LNCAP (cell line): Measurements from ENCODE around the gene SNX32.

Experiments used
- TF ChIP-seq, protein P1 (sequence below): fragments of 450-650 bp; IDR thresholded peaks from 2 replicates; pipeline ENCODE4 v1.5.1; 2017; ENCODE audit warnings: mild to moderate bottlenecking

SNX32 gene

DNA sequence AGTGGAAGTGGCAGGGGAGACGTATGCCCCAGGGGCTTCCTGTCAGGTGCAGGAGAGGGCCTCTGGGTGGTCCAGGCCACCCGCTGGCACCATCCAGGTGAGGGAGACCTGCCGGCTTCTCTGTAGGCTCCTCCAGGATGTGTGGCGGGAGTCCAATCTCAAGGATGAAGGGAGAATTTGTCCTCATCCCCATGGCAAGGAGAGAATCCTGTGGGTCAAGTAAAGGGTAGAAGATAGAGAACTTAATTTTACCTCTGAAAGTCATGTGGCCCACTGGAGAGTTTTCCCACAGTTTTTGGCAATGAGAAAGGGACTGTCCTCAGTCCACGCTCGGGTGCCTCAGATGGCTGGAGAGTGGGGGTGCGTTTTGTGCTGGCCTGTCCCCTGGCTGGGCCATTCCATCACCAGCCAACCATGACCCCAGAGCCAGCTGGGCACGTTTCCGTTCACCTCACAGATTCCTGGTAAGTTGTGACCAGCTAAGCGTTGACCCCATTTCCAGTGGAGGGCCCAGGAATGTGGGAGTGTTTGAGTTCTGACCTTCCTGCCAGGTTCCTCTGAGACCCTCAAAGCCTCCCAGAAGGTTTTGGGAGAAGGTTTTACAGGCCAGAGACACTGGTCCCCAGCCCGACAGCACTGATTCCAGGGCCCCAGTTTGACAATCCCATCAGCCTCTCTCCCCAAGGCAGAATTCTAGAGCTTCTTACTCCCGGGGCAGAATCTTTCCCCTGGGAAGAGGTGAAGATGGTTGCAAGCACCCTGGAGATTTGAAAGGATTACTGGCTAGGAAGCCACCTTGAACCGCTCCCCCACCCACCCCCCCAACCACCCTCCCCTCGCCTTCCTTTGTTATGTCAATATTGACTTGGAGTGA is 44.3 kb upstream of the SNX32 start:
- TF ChIP-seq, protein P1, sequence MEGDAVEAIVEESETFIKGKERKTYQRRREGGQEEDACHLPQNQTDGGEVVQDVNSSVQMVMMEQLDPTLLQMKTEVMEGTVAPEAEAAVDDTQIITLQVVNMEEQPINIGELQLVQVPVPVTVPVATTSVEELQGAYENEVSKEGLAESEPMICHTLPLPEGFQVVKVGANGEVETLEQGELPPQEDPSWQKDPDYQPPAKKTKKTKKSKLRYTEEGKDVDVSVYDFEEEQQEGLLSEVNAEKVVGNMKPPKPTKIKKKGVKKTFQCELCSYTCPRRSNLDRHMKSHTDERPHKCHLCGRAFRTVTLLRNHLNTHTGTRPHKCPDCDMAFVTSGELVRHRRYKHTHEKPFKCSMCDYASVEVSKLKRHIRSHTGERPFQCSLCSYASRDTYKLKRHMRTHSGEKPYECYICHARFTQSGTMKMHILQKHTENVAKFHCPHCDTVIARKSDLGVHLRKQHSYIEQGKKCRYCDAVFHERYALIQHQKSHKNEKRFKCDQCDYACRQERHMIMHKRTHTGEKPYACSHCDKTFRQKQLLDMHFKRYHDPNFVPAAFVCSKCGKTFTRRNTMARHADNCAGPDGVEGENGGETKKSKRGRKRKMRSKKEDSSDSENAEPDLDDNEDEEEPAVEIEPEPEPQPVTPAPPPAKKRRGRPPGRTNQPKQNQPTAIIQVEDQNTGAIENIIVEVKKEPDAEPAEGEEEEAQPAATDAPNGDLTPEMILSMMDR: no peak

DNA sequence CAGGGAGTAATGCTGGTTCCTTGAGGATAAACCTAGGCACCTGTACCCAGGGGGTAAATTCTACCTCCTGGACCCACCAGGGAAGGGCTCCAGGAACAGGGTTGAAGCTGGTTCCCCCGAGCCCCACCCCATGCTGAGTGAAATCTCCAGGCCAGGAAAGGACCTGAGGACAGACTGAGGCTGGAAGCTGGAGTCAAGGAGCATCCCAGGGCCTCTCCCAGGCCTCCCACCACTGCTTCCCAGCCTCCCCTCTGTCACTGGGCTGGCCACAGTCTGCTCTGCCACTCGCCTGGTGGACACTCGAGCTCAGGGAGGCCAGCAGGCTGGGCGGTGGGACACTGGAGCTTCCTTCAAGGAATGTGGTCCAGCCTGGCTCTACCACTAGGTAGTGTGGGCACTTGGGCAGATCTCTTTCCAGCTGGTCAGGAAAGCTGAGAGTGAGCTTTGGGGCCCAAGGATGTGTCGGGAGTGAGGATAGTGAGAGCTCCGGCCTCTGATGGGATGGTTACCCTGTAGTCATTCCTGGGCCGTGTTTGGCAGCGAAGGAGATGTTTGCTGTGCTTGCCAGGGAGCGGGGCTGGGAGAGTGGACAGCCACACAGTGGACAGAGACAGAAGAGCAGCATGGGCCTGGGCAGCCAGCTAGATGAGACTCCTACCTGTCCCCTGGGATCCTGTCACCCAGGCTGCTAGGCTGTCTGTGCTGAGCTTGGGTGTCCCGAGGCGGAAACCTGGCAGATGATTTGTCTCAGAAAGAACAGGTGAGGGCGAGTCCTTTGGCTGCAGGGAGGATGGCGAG is 43.5 kb upstream of the SNX32 start:
- TF ChIP-seq, protein P1: no peak

DNA sequence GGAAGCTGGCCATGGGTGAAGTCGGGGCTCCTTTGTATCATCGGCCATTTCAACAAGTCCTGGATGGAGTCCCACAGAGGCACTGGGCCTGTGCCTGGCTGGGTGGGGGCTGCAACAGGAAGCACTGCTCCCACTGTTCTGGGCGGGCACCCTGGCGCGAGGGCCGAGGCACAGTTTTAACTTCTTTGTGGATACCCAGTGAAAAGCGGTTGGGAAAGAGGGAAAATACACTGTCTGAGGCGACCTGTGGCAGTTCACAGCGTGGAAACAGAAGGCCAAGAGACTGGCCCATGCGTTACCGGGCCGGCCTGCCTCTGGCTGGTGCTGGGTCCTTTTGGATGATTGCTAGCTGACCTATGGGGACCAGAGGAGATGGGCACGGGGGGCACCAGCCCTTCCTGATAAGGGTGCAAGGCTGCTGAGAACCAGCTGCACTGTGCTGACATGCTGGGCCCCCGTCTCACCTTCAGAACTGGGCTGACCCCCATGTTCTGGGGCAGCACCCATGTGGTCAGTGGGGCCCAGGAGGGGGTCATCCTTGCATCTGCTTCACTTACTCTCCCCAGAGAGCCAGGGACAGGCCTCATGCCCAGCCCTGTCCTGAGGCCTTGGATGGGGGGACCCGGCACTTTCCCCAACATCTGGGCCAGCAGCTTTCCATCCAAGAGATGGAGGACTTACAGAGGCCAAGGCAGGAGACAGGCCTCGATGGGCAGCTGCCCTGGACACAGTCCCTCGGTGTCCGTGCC is 42.7 kb upstream of the SNX32 start:
- TF ChIP-seq, protein P1: no peak

DNA sequence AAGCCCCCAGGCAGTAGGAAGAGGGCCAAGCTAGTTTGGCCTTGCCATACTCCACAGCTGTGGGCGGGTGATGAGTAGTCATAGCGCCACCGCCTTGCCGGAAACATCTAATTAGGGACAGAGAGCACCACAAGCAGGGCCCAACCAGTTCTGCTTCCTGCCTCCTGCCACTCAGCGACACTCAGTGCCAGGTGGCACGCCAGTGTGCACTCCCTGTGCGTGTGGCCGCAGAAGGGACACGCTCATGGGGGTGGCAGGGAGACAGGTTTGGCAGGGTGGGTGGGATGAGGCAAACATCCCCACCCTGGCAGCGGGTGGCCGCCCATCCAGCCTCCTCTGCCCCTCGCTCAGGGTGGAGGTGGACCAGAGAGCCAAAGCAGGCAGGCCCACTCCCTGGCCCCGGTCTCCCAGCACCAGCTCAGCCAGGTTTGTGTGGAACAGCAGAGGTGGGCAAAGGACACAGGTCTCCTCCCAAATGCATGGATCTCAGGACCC is 42.0 kb upstream of the SNX32 start:
- TF ChIP-seq, protein P1: no peak

DNA sequence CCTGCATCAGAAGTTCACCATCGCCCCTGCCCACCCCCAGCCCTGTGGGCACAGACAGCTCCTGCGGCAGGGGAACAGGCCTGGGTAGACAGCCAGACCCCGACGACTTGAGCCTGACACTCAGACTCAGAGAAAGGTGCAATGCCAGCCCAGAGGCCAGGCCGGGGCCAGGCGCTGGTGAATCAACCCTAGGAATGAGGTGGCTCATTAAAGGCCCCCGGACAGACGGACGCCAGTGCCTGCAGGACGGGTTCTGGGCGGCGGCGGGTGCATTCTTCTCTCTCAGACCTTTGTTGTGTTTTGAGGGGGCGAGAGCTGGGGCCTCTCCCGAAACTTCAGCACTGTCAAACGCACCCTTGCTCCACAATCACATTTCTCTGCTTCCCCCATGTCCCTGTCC is 41.3 kb upstream of the SNX32 start:
- TF ChIP-seq, protein P1: no peak

DNA sequence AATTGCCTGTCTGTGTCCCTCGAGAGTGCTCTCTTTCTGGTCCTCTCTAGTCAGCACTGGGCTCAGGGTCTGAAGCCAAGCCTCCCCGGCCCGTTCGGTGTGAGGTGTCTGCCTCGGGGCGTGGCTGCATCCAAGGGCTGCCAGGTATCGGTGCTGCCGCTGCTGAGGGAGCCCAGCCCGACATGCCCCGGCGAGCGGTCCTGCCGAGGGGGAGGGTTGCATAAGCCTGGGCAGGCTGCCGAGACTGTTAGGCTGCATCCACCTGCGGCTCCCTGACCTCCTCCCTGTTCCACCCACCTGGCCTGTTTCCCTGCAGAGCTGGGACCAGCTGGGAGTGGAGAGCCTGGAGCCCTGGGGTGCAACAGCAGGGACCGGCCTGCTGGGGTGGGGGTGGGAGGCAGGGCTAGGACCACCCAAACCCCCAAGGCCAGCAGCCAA is 40.6 kb upstream of the SNX32 start:
- TF ChIP-seq, protein P1: no peak
